Measurements from ENCODE around the gene CD1D.
"Not testable (repeated sequence)": the region's sequence is repeated elsewhere in the genome, so short reads cannot be mapped to it uniquely, and the experiment has no call there.

CD1D gene

DNA sequence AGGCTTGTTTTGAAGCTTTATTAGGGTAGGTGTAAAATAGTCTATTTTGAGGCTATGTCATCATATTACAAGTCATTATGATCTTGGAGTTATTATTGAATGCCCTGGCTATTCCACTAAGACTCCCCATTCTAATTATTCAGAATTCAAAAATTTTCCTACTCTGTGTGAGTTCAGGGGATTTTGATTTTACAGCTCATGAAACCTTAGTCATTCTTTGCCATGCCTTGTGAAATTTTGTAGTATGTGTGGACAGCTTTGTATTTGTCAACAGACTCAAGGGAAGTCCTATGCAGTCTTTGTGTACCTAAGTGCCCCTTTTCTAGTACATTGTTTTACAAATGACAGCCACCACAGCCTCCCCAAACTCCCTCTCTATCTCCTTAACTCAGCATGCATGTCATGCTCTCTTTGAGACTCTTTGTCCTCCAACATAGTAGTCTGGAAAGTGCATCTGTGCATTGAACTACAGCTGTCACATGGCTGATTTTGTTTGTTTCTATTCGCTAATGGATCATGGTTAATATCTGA, 28.0 kb downstream of the CD1D start:
- Histone ChIP-seq H3K4me2 (ENCODE audit: low read length, poor library complexity, severe bottlenecking) (no peak overlapping the region), H3K36me3 (ENCODE audit: control insufficient read depth in 1 of 2, insufficient read depth in 2 of 2, low read depth in 1 of 2, low read length in 2 of 2) (no peaks in the 10 kb centered on the region), H2BK12ac (ENCODE audit: low read length in 2 of 2) (no peak overlapping the region), H3K14ac (ENCODE audit: low read length in 2 of 2) (no peak overlapping the region), H3K27me3 (ENCODE audit: control insufficient read depth in 1 of 2, insufficient read depth in 1 of 2, low read length in 2 of 2) (no peaks in the 10 kb centered on the region), H2BK5ac (ENCODE audit: low read depth, low read length, poor library complexity, severe bottlenecking) (no peak overlapping the region), H3K4me3 (ENCODE audit: insufficient read depth in 1 of 2, low read depth in 1 of 2, low read length in 2 of 2) (no peak overlapping the region), H2AK5ac (ENCODE audit: low read length, severe bottlenecking) (no peak overlapping the region), H2AFZ (ENCODE audit: low read depth, low read length) (no peak overlapping the region), H3K4me1 (ENCODE audit: control insufficient read depth, insufficient read depth, low read depth, low read length) (no peaks in the 10 kb centered on the region), H2BK15ac (ENCODE audit: low read depth, poor library complexity, severe bottlenecking) (no peak overlapping the region), H3K9me3 (ENCODE audit: control insufficient read depth, low read length) (no peaks in the 10 kb centered on the region), H3K23ac (ENCODE audit: low read length in 2 of 2) (no peak overlapping the region), H3K4ac (ENCODE audit: low read depth in 1 of 2, low read length in 2 of 2) (no peak overlapping the region), H4K91ac (ENCODE audit: low read length) (no peak overlapping the region), H3K18ac (ENCODE audit: low read depth in 1 of 2, low read length in 2 of 2) (no peak overlapping the region), H3K9ac (ENCODE audit: low read length) (no peak overlapping the region), H4K8ac (ENCODE audit: low read length) (no peak overlapping the region), H3K79me1 (replicated peaks; ENCODE audit: low read length, poor library complexity, severe bottlenecking) (no peaks in the 10 kb centered on the region), H3K27ac (ENCODE audit: low read length, poor library complexity, severe bottlenecking) (no peak overlapping the region), H2BK120ac (ENCODE audit: low read depth, low read length) (no peak overlapping the region)
- WGBS, result 33% methylated on average over 1 of the region's 1 CpG
- DNase-seq, result no peak

- DNase-seq, result no peak
- no peak overlapping the region for H3K23ac ChIP-seq (ENCODE audit: low read length in 2 of 2)
- no peak overlapping the region for H2AK5ac ChIP-seq (ENCODE audit: low read length, severe bottlenecking)
- H2BK5ac ChIP-seq (ENCODE audit: low read depth, low read length, poor library complexity, severe bottlenecking), result no peak overlapping the region
- H3K4me1 ChIP-seq (ENCODE audit: control insufficient read depth, insufficient read depth, low read depth, low read length), result no peaks in the 10 kb centered on the region
- no peak overlapping the region for H4K91ac ChIP-seq (ENCODE audit: low read length)
- H2BK15ac ChIP-seq (ENCODE audit: low read depth, poor library complexity, severe bottlenecking), result no peak overlapping the region
- H3K27ac ChIP-seq (ENCODE audit: low read length, poor library complexity, severe bottlenecking), result no peak overlapping the region
- no peak overlapping the region for H3K4me3 ChIP-seq (ENCODE audit: insufficient read depth in 1 of 2, low read depth in 1 of 2, low read length in 2 of 2)
- no peak overlapping the region for H3K18ac ChIP-seq (ENCODE audit: low read depth in 1 of 2, low read length in 2 of 2)
- no peak overlapping the region for H2AFZ ChIP-seq (ENCODE audit: low read depth, low read length)
- no peak overlapping the region for H3K9ac ChIP-seq (ENCODE audit: low read length)
- no peaks in the 10 kb centered on the region for H3K79me1 ChIP-seq (replicated peaks; ENCODE audit: low read length, poor library complexity, severe bottlenecking)
- 47% methylated on average over 10 of the region's 10 CpGs for WGBS
- no peaks in the 10 kb centered on the region for H3K36me3 ChIP-seq (ENCODE audit: control insufficient read depth in 1 of 2, insufficient read depth in 2 of 2, low read depth in 1 of 2, low read length in 2 of 2)
- H3K9me3 ChIP-seq (ENCODE audit: control insufficient read depth, low read length), result no peaks in the 10 kb centered on the region
- H3K4me2 ChIP-seq (ENCODE audit: low read length, poor library complexity, severe bottlenecking), result no peak overlapping the region
- no peaks in the 10 kb centered on the region for H3K27me3 ChIP-seq (ENCODE audit: control insufficient read depth in 1 of 2, insufficient read depth in 1 of 2, low read length in 2 of 2)
- no peak overlapping the region for H2BK120ac ChIP-seq (ENCODE audit: low read depth, low read length)
- no peak overlapping the region for H2BK12ac ChIP-seq (ENCODE audit: low read length in 2 of 2)
- H3K4ac ChIP-seq (ENCODE audit: low read depth in 1 of 2, low read length in 2 of 2), result no peak overlapping the region
- H4K8ac ChIP-seq (ENCODE audit: low read length), result no peak overlapping the region
- H3K14ac ChIP-seq (ENCODE audit: low read length in 2 of 2), result no peak overlapping the region
These were observed 31.6 kb downstream of the CD1D start for GRCh38 chr1:158212320-158212719.

DNA sequence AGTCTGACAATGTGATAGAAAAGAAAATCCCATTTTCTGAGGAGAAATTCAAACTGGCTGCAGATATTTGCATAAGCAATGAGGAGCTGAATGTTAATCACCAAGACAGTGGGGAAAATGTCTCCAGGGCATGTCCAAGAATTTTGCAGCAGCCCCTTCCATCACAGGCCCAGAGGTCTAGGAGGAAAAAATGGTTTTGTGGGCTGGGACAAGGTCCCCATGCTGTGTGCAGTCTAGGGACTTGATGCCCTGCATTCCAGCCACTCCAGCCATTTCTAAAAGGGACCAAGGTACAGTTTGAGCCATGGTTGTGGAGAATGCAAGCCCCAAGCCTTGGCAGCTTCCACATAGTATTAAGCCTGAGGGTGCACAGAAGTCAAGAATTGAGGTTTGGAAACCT, 42.8 kb downstream of the CD1D start:
- not testable (repeated sequence) for H3K36me3 ChIP-seq (ENCODE audit: control insufficient read depth in 1 of 2, insufficient read depth in 2 of 2, low read depth in 1 of 2, low read length in 2 of 2); H3K9ac ChIP-seq (ENCODE audit: low read length); H3K27ac ChIP-seq (ENCODE audit: low read length, poor library complexity, severe bottlenecking); H4K8ac ChIP-seq (ENCODE audit: low read length); H3K14ac ChIP-seq (ENCODE audit: low read length in 2 of 2); H3K79me1 ChIP-seq (replicated peaks; ENCODE audit: low read length, poor library complexity, severe bottlenecking); H2BK15ac ChIP-seq (ENCODE audit: low read depth, poor library complexity, severe bottlenecking); H3K9me3 ChIP-seq (ENCODE audit: control insufficient read depth, low read length); H2AK5ac ChIP-seq (ENCODE audit: low read length, severe bottlenecking); H3K4me3 ChIP-seq (ENCODE audit: insufficient read depth in 1 of 2, low read depth in 1 of 2, low read length in 2 of 2); H3K23ac ChIP-seq (ENCODE audit: low read length in 2 of 2); H3K4ac ChIP-seq (ENCODE audit: low read depth in 1 of 2, low read length in 2 of 2); H2BK120ac ChIP-seq (ENCODE audit: low read depth, low read length); H2BK5ac ChIP-seq (ENCODE audit: low read depth, low read length, poor library complexity, severe bottlenecking); H2AFZ ChIP-seq (ENCODE audit: low read depth, low read length); H3K27me3 ChIP-seq (ENCODE audit: control insufficient read depth in 1 of 2, insufficient read depth in 1 of 2, low read length in 2 of 2); H4K91ac ChIP-seq (ENCODE audit: low read length); H3K4me2 ChIP-seq (ENCODE audit: low read length, poor library complexity, severe bottlenecking); H3K18ac ChIP-seq (ENCODE audit: low read depth in 1 of 2, low read length in 2 of 2); H2BK12ac ChIP-seq (ENCODE audit: low read length in 2 of 2); H3K4me1 ChIP-seq (ENCODE audit: control insufficient read depth, insufficient read depth, low read depth, low read length); DNase-seq

GRCh38 chr1:158227904-158228623, 47.4 kb downstream of the CD1D start:
- Histone ChIP-seq H4K91ac (ENCODE audit: low read length) (no peak overlapping the region), H2AK5ac (ENCODE audit: low read length, severe bottlenecking) (no peak overlapping the region), H3K23ac (ENCODE audit: low read length in 2 of 2) (no peak overlapping the region), H2BK15ac (ENCODE audit: low read depth, poor library complexity, severe bottlenecking) (no peak overlapping the region), H3K14ac (ENCODE audit: low read length in 2 of 2) (no peak overlapping the region), H3K9ac (ENCODE audit: low read length) (no peak overlapping the region), H3K4ac (ENCODE audit: low read depth in 1 of 2, low read length in 2 of 2) (no peak overlapping the region), H2BK5ac (ENCODE audit: low read depth, low read length, poor library complexity, severe bottlenecking) (no peak overlapping the region), H2BK120ac (ENCODE audit: low read depth, low read length) (no peak overlapping the region), H3K18ac (ENCODE audit: low read depth in 1 of 2, low read length in 2 of 2) (no peak overlapping the region), H3K27ac (ENCODE audit: low read length, poor library complexity, severe bottlenecking) (no peak overlapping the region), H3K36me3 (ENCODE audit: control insufficient read depth in 1 of 2, insufficient read depth in 2 of 2, low read depth in 1 of 2, low read length in 2 of 2) (no peaks in the 10 kb centered on the region), H2AFZ (ENCODE audit: low read depth, low read length) (no peak overlapping the region), H3K27me3 (ENCODE audit: control insufficient read depth in 1 of 2, insufficient read depth in 1 of 2, low read length in 2 of 2) (no peaks in the 10 kb centered on the region), H3K9me3 (ENCODE audit: control insufficient read depth, low read length) (no peaks in the 10 kb centered on the region), H3K4me2 (ENCODE audit: low read length, poor library complexity, severe bottlenecking) (no peak overlapping the region), H2BK12ac (ENCODE audit: low read length in 2 of 2) (no peak overlapping the region), H3K4me1 (ENCODE audit: control insufficient read depth, insufficient read depth, low read depth, low read length) (no peaks in the 10 kb centered on the region), H3K79me1 (replicated peaks; ENCODE audit: low read length, poor library complexity, severe bottlenecking) (no peaks in the 10 kb centered on the region), H4K8ac (ENCODE audit: low read length) (no peak overlapping the region), H3K4me3 (ENCODE audit: insufficient read depth in 1 of 2, low read depth in 1 of 2, low read length in 2 of 2) (no peak overlapping the region)
- 78% methylated on average over 2 of the region's 2 CpGs for WGBS
- DNase-seq, result no peak
